CD4-positive, alpha-beta T cell treated with Interferon gamma for 1 hour (primary cell): Measurements from ENCODE around the gene MAFB.

ENCODE experiments used
- DNase-seq: peaks from one replicate; pipeline ENCODE4 v3.0.0-alpha.2; 2020

Gene MAFB

GRCh38 chr20:40698744-40699143 lies 9.7 kb upstream of the MAFB start:
- no peak for DNase-seq

GRCh38 chr20:40698281-40698680 lies 9.2 kb upstream of the MAFB start:
- no peak for DNase-seq

GRCh38 chr20:40697541-40697940 lies 8.5 kb upstream of the MAFB start:
- no peak for DNase-seq

- no peak for DNase-seq
Observed at GRCh38 chr20:40695214-40695613, 6.2 kb upstream of the MAFB start.

GRCh38 chr20:40694246-40694645 lies 5.2 kb upstream of the MAFB start:
- DNase-seq = no peak

GRCh38 chr20:40692240-40693011 lies 3.4 kb upstream of the MAFB start:
- no peak for DNase-seq

GRCh38 chr20:40691566-40692239 lies 2.7 kb upstream of the MAFB start:
- no peak for DNase-seq

GRCh38 chr20:40690836-40691565 lies 2.0 kb upstream of the MAFB start:
- no peak for DNase-seq

- peak; percentile 65 for DNase-seq
Observed at GRCh38 chr20:40689943-40690835, 1.2 kb upstream of the MAFB start.

GRCh38 chr20:40688129-40689099 lies 622 bp downstream of the MAFB start:
- no peak for DNase-seq

- no peak for DNase-seq
Observed at GRCh38 chr20:40687384-40688128, 1.5 kb downstream of the MAFB start.

GRCh38 chr20:40686893-40687292 lies 2.1 kb downstream of the MAFB start:
- DNase-seq = no peak

- DNase-seq = no peak
Observed at GRCh38 chr20:40686434-40686882, 2.6 kb downstream of the MAFB start.

- no peak for DNase-seq
Observed at GRCh38 chr20:40685349-40685748, 3.7 kb downstream of the MAFB start.

- no peak for DNase-seq
Observed at GRCh38 chr20:40683894-40684268, 5.2 kb downstream of the MAFB start.

- peak; percentile 11 for DNase-seq
Observed at GRCh38 chr20:40683221-40683893, 5.7 kb downstream of the MAFB start.

- no peak for DNase-seq
Observed at GRCh38 chr20:40682104-40682981, 6.7 kb downstream of the MAFB start.

- DNase-seq = no peak
Observed at GRCh38 chr20:40681684-40682083, 7.4 kb downstream of the MAFB start.

- DNase-seq = no peak
Observed at GRCh38 chr20:40681165-40681564, 7.9 kb downstream of the MAFB start.
